ENCODE results near the gene ODC1.
"Not testable (repeated sequence)": the region's sequence is repeated elsewhere in the genome, so short reads cannot be mapped to it uniquely, and the experiment has no call there.

The ODC1 gene

DNA sequence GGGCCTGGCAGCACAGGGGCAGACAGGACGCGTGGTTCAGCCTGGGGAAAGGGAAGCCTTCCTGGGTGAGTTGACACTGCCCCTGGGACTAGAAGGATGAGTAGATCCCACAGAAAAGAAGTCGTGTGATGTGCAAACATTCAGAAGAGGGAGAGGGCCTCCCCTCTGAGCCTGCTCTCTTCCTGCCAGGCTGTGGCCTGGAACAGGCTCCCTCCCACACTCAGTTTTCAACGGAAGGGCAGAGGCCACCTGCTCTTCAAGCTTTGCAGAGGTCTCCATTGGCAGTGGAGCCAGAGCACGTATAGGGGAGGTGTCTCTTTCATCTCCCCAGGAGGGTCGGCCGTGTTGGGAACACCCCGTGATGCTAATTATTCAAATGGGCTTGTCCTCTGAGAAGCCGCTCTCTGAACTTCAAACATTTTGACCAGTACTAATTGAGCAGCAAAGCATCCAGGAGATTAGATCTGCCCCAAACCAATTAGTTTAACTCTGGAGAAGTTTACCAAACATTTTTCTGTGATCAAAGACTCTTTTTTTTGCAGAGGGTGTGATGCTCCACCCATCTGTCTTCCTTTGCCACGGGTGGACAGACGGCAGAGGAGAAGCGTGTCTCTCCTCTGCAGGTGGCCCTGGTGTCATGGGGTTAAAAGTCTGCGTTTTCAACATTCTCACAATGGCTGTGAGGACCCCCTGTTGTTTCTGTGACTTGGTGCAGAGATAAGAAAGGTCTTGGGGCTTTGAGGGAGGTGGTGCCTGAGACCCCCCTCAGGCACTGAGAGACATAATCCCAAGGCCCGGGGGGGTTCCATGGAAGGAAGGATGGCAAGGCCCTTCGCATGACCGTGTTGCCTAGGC is 29.5 kb upstream of the ODC1 start:
- no peak for DNase-seq

GRCh38 chr2:10476723-10477442 is 28.8 kb upstream of the ODC1 start:
- no peak for DNase-seq

DNA sequence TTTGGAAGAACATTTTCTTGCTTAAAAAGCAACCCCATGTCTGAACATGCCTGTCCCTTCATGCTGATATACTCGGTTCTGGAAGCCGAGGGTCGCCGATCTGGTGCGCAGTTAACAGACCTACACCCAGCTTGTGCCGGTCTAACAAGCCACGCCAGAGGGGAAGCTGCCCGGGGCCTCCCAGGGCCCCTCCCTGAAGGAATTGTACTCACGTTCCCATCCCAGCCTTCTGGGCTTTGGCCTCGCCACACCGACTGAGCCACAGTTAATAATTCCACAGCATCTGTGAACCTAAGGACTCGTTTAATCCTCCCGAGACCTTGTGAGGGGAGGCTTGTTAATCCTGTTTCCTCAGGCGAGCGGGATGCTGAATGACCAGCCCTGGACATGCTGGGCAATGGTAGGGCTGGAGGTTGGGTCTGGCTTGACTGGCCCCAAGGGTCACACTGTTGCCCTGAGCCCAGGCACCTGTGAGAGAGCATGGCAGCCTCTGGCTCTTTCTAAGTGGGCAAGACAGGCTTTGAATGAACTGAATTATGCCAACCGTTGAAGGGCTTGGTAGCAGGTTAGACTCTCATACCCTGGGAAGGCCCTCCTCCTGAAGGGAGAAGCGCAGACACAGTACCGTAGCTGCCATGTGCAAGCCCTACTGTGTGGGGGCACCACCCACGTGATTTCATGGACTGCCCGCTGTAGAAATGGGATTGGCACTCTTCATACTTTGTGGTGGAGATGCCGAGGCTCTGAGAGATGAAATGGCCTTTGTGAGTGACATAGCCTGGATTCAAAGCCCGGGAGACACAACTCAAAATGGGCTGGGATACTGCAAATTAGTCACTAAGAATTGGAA is 27.9 kb upstream of the ODC1 start:
- no peak for DNase-seq

DNA sequence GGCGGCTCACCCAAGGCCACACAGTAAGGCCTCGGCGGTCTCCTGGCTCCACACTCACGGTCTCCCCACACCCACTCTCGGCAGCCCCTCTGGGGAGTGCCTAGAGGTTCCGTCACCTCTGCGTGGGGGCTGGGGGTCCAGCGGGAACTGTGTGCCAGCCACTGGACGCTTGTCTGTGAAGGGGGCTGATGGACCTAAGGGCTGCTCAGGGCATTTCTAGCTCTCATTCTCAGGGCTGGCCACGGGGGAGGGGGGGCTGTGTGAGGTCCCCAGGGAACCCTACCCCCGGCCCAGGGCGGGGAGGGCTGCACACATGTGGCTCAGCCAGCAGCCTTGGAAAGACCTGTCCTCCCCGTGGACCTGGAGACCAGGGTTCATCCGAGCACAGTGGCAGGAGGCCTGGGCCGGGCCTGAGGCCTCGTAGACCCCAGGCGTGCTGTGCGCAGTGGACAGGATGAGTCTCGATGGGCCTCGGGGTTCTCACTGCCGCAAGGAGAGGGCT is 27.1 kb upstream of the ODC1 start:
- DNase-seq: no peak

DNA sequence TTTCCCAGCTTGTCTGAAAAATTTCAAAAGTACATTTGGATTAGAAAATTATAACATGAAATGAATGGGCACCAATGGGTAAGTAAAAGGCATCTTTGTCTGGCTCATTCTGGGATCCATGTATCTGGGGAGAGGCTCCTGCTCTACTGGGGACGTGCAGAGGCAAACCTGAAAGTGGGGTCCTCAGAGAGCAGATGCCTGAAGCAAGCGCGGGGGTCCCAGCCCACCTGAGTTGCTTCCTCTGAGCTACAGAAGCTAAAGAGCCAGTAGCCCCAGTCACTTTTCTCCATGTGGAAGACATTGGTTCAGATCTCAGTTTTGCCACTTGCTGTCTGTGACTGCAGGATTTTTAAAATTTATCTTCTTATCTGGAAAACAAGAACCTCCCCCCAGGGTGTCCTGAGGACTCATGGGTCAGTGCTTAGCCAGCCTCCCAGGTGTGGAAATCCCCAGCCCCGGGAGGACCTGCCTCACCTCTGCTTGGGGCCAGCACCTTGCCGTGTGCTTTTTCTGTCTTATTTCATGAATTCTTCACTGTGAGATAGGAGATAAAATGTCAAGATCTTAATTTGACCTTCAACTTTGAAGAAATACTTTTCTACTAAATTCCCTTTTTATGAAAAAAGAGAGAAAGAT is 25.1 kb upstream of the ODC1 start:
- DNase-seq: no peak

- DNase-seq: no peak
Measured at GRCh38 chr2:10471955-10472354, 23.8 kb upstream of the ODC1 start.

DNA sequence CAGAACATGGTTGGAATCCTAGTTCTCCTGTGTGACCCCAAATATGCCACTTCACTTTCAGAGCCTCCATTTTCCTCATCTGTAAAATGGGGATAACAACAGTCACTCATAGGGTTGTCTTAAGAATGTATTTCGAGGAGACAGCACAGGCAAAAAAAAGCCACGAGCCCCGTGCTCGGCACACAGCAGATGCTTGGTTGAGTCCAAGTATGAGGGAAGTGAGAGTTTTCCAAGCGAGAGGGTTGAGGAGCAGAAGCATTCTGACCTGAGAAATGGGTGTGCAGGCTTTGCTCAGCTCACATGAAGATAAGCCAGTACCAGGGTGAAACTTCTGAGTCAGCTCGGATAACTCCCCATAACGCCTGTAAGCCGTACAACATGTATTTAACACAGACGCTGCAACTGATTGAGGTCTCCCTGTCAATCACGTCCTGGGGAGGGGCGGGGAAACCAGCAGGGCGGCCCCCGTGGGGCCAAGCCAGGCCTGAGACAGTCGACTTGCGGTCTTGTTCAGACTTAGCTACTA is 23.0 kb upstream of the ODC1 start:
- no peak for DNase-seq

DNA sequence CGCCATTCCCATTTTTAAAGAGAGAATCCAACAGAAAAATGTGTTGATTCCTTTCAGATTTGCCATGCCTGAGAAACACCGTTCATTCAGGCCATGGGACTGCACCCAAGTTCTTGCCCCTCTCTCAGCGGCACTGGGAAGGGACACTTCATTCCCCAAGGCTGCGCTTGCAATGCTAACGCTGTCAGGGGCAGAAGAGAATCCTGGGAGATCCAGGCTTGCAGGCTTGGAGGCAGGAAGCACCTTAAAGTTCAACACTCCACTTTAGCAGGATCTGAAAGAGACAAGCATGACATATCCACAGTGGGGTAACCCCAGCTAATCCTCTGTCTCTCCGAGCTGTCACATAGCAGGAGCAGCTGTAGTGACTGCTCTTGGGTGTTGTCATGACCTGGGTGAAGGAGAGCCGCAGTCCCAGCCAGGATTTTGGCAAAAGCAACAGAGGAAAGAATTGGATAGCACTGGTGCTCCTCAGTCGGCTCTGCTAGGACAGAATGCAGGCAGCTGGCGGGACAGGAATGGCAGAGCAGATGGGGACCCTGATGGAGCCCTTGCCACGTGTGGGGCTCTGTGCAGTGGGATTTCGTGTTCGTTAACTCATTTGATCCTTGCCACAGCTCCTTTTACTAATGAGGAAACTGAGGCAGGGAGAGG is 22.0 kb upstream of the ODC1 start:
- DNase-seq: no peak

- DNase-seq: no peak
Measured at GRCh38 chr2:10469301-10469700, 21.2 kb upstream of the ODC1 start.

DNA sequence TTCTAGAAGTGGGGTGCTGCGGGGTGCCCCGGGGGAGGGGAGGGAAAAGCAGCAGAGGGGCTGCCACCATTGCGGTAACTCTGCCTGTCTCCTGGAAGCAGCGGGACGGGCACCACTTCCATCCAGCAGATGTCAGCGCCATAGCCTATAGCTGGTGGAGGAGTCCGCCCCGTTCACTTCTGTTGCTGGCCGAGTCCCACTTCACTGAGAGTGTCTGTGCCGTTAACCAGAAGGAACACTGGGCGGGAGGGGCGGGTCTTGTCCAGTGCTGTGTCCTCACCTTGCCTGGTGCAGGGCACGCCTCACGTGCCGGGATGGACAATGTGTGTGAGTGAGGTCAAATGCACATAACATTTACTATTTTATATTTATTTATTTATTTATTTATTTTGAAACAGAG is 19.3 kb upstream of the ODC1 start:
- no peak for DNase-seq

DNA sequence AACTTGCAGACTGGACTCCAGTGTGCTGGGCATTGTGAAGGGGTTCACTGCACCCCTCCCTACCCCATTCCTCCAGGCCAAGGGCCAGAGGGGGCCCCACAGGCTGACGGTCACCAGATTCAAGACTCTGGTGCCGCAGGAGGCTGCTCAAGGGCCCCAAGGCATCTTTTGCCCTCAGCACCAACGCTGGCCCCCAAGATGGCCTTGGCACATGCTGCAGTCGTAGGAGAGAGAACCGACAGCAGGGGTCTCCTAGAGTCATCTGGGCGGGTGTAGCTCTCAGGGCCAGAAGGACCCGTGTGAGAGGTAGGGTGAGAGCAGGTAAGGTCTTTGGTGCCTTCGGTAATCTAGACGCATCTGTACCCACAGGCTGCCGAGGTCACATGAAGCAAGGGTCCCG is 18.7 kb upstream of the ODC1 start:
- no peak for DNase-seq

- DNase-seq: no peak
Measured at GRCh38 chr2:10465910-10466309, 17.8 kb upstream of the ODC1 start.

- DNase-seq: no peak
Measured at GRCh38 chr2:10462178-10463083, 14.3 kb upstream of the ODC1 start.

DNA sequence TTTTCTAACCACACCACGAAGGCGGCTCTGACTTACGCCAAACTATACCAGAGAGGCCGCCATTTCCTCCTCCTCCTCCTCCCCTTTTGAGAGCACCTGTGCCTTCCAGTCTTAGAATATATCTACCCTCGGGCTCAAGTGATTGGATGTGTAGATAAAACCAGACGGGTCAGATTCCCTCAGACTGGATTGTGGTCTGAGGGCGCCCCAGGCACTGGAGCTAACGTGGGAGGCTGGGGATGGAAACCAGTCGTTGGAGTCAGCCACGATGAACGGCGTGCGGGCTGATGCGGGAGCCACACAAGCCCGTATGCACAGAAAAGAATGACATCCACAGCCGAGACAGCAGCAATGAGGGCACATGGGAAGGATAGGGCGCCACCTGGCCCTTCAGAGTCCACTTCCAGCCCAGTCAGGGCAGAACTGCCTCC is 12.3 kb upstream of the ODC1 start:
- no peak for DNase-seq

DNA sequence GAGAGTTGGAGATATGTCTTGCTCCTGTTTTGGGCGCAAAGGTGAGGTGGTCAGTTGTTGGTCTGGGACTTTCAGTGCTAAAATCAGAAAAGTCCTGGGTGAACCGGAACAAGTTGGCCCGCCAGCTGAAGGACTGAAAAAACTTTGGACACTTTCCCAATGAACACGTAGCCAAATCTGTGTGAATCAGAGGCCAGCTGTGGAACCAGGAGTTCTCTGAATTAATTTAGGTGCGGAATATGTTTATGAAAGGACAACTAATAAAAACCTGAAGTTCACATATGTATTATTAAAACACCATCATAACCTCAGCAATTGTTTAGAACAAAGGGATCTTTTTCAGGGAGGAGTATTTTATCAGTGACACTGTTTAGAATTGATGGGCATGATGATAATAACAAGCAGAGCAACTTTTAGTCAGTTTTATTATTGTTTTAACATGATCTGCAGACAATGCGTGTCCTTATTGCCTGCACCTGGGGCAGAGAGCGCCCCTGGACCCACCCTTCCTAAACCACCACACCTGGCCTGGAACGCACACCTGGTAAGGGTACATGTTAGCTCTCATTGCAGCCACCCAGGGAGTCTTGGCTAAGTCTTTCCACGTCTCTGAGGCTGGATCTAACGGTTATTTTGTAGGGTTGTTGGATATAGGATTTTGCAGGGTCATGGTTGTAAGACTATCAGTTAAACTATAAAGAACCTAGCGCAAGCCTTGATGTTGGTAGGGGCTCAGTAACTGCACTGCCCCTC is 9.9 kb upstream of the ODC1 start:
- DNase-seq: no peak

- not testable (repeated sequence) for DNase-seq
Measured at GRCh38 chr2:10457195-10457594, 9.1 kb upstream of the ODC1 start.

GRCh38 chr2:10454505-10454904 is 6.4 kb upstream of the ODC1 start:
- DNase-seq: no peak

DNA sequence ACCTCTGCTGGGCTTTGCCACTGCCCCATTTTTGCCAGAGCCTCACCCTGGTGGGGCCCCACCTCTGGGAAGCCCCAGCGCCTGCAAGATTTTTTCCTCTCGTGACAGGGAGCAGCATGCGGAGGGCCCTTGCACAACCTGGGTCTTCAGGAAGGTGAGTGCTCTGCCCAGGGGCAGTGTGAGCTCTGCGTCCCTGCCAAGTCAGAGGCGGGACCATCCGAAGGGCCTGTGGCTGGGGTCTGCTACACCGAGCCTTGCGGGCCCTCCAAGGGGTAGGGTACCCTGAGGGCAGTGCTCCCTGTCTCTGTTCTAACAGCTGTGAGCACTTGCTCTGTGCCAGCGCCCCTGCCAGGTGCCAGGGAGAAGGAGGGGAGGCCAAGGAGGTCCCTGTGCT is 5.8 kb upstream of the ODC1 start:
- no peak for DNase-seq

- no peak for DNase-seq
Measured at GRCh38 chr2:10452956-10453904, 5.1 kb upstream of the ODC1 start.
